Panc1 (cell line): ENCODE measurements around the gene CD2BP2. TPM values are rescaled to one million over a fixed set of nuclear protein-coding genes. Genes with fewer than 3 reads are reported as not detected.

ENCODE experiments used
- ATAC-seq: fragments of 200-7000 bp; cut with Tn5 transposase; 2 replicates; pipeline ENCODE4 v1.9.1; 2020; ENCODE audit warnings: mild to moderate bottlenecking, moderate library complexity
- BruUV-seq: library from RNA; stranded (reverse); fragments of 400-500 nt; replicated peaks from 2 replicates; lab custom pipeline; 2021; lab: Mats Ljungman, UMichigan
- CTCF ChIA-PET: fragments of 300-600 bp; sonication (Branson Sonifier 250); formaldehyde crosslinking; loops from one replicate; lab custom pipeline; 2022; ENCODE audit warnings: antibody characterized with exemption; lab: Charles Lee
- POLR2A ChIA-PET: fragments of 300-600 bp; sonication (Branson Sonifier 250); formaldehyde crosslinking; loops from one replicate; lab custom pipeline; 2022; ENCODE audit warnings: antibody characterized with exemption; lab: Charles Lee
- DNase-seq: peaks from one replicate; pipeline ENCODE4 v3.0.0-alpha.2; 2010; ENCODE audit warnings: low read depth, low spot score
- H3K27ac ChIP-seq: 2 replicates; pipeline ENCODE4 v1.5.1; 2011; ENCODE audit warnings: mild to moderate bottlenecking, low read length, inconsistent platforms
- H3K27me3 ChIP-seq: fragments of 200-500 bp; sonication (Bioruptor generic); 2 replicates; pipeline ENCODE4 v1.6.0; 2014; ENCODE audit warnings: low read length, inconsistent platforms; ENCODE audit not compliant: control insufficient read depth, insufficient read depth
- H3K36me3 ChIP-seq: fragments of 200-500 bp; sonication (Bioruptor generic); 2 replicates; pipeline ENCODE4 v1.5.1; 2014; ENCODE audit warnings: inconsistent platforms, mild to moderate bottlenecking, low read length, moderate library complexity; ENCODE audit not compliant: control insufficient read depth, insufficient read depth
- H3K4me1 ChIP-seq: 2 replicates; pipeline ENCODE4 v1.5.1; 2011; ENCODE audit warnings: inconsistent platforms, mild to moderate bottlenecking, low read length, moderate library complexity; ENCODE audit not compliant: control insufficient read depth, insufficient read depth
- H3K4me3 ChIP-seq, 2 experiments: 2 replicates each; pipeline ENCODE4 v1.5.1; 2011 to 2012; ENCODE audit warnings: low read depth in 2 of 2, low read length in 2 of 2, mild to moderate bottlenecking in 2 of 2, inconsistent platforms in 1 of 2, moderate library complexity in 1 of 2
- H3K9me3 ChIP-seq: fragments of 200-500 bp; sonication (Bioruptor generic); 2 replicates; pipeline ENCODE4 v1.5.1; 2014; ENCODE audit warnings: low read depth, mild to moderate bottlenecking, inconsistent platforms, low read length, moderate library complexity; ENCODE audit not compliant: control insufficient read depth, insufficient read depth
- CTCF ChIP-seq: fragments of 450-650 bp; IDR thresholded peaks from 2 replicates; pipeline ENCODE4 v1.5.1; 2017; ENCODE audit warnings: mild to moderate bottlenecking
- POLR2AphosphoS5 ChIP-seq: IDR thresholded peaks from 2 replicates; pipeline ENCODE4 v1.6.1; 2012; ENCODE audit warnings: mild to moderate bottlenecking, low read depth, low read length, moderate library complexity
- REST ChIP-seq, 2 experiments: IDR thresholded peaks; 2 replicates each; pipeline ENCODE4 v1.6.1; 2011 to 2012; ENCODE audit warnings: low read depth in 2 of 2, control low read depth in 1 of 2, low read length in 1 of 2, mild to moderate bottlenecking in 1 of 2, moderate library complexity in 1 of 2; ENCODE audit not compliant: insufficient read depth in 1 of 2
- SIN3A ChIP-seq: IDR thresholded peaks from 2 replicates; pipeline ENCODE4 v1.6.1; 2012; ENCODE audit warnings: low read depth, mild to moderate bottlenecking, low read length, moderate library complexity, borderline replicate concordance; ENCODE audit not compliant: insufficient read depth
- TCF7L2 ChIP-seq: IDR thresholded peaks from 2 replicates; pipeline ENCODE4 v1.6.1; 2011; ENCODE audit warnings: mild to moderate bottlenecking, low read depth, low read length, inconsistent platforms
- in situ Hi-C: cut with HindIII; loops from 2 replicates; pipeline ENCODE4 v1.10.0; 2016; ENCODE audit warnings: low sequenced_read_pairs, low pct_unique_long_range_greater_than_20kb
- intact Hi-C: fragments of 100-400 bp; cut with micrococcal nuclease; formaldehyde crosslinking; loops from one replicate; pipeline ENCODE4 v1.10.0; 2022; ENCODE audit not compliant: unreplicated experiment
- total RNA-seq: library from RNA; stranded (reverse); gene quantifications from one replicate; pipeline ENCODE4 v1.2.1, GENCODE V29; 2021; ENCODE audit not compliant: unreplicated experiment

The CD2BP2 gene
- total RNA-seq, 1 experiment from 2014 or later: 90.7 TPM

GRCh38 chr16:30368122-30368791 lies 13.1 kb upstream of the CD2BP2 start:
- no peak for ATAC-seq
- Histone ChIP-seq H3K9me3 (no peaks in the 10 kb centered on the region), H3K4me1 (0 out of 2 replicates have a peak, but pooled peaks cover 7% of the 10 kb centered on the region), H3K4me3 (peak overlapping the region; percentile 80 to 85), H3K36me3 (peaks cover 6% of the 10 kb centered on the region), H3K27ac (peak overlapping the region; percentile 75), H3K27me3 (no peaks in the 10 kb centered on the region)
- ChIA-PET CTCF (no interaction called here), POLR2A (no interaction called here)
- TF ChIP-seq SIN3A: no peak
- TF ChIP-seq TCF7L2: no peak
- no peak for TF ChIP-seq POLR2AphosphoS5
- TF ChIP-seq CTCF: no peak
- TF ChIP-seq REST (IDR thresholded peaks at IDR 0.05; ENCODE audit: insufficient read depth in 1 of 2, low read depth in 2 of 2, low read length in 1 of 2): no peak
- DNase-seq: no peak
- in situ Hi-C loops: no loop called here
- no TSS peak for BruUV-seq
- intact Hi-C loops: no loop called here

- H3K4me1 ChIP-seq: 0 out of 2 replicates have a peak, but pooled peaks cover 7% of the 10 kb centered on the region
- DNase-seq (no peak), ATAC-seq (no peak)
- no peaks in the 10 kb centered on the region for H3K9me3 ChIP-seq
- no peaks in the 10 kb centered on the region for H3K27me3 ChIP-seq
- peak overlapping the region; percentile 80 to 85 for H3K4me3 ChIP-seq
- ChIA-PET POLR2A (no interaction called here), CTCF (interaction anchor here (0.6 kb wide), 1 partner anchor 261 kb away, joined by 5 read pairs; no protein-coding TSS in a partner anchor)
- H3K27ac ChIP-seq: peak overlapping the region; percentile 75
- H3K36me3 ChIP-seq: peaks cover 6% of the 10 kb centered on the region
- intact Hi-C loops (no loop called here), in situ Hi-C loops (no loop called here)
- no peak for TF ChIP-seq TCF7L2
- TF ChIP-seq POLR2AphosphoS5: no peak
- no peak for TF ChIP-seq REST (IDR thresholded peaks at IDR 0.05; ENCODE audit: insufficient read depth in 1 of 2, low read depth in 2 of 2, low read length in 1 of 2)
- TF ChIP-seq SIN3A: no peak
- TF ChIP-seq CTCF: no peak
- no TSS peak for BruUV-seq
These were observed 12.4 kb upstream of the CD2BP2 start for GRCh38 chr16:30367349-30368009.
